ENCODE results near the gene WNT2. TPM values are rescaled to one million over a fixed set of nuclear protein-coding genes. Genes with fewer than 3 reads are reported as not detected.
A peak's percentile ranks its signal among the peaks of the same experiment; 100 is the strongest.

Gene WNT2
- polyA plus RNA-seq, 1 experiment: 24.4 TPM

DNA sequence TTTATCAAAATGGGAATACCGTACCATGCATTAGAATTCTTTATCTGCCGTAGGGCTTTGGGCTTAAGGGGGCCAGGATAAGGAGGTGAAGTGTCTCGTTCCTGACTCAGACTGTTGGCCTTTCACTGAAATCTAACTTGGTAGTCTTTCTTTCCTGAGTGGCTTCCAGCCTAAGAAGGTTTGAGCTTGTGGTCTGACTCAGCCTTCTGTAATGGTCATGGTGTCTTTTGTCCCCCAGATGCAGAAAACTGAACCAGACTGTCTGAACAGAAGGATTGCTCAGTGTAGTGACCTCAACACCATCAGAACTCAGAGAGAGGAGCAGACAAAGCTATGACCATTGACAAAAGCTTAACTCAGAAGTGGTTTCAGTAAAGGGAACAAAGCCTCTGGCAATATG, 39.5 kb downstream of the WNT2 start:
- TF ChIP-seq, protein P1, sequence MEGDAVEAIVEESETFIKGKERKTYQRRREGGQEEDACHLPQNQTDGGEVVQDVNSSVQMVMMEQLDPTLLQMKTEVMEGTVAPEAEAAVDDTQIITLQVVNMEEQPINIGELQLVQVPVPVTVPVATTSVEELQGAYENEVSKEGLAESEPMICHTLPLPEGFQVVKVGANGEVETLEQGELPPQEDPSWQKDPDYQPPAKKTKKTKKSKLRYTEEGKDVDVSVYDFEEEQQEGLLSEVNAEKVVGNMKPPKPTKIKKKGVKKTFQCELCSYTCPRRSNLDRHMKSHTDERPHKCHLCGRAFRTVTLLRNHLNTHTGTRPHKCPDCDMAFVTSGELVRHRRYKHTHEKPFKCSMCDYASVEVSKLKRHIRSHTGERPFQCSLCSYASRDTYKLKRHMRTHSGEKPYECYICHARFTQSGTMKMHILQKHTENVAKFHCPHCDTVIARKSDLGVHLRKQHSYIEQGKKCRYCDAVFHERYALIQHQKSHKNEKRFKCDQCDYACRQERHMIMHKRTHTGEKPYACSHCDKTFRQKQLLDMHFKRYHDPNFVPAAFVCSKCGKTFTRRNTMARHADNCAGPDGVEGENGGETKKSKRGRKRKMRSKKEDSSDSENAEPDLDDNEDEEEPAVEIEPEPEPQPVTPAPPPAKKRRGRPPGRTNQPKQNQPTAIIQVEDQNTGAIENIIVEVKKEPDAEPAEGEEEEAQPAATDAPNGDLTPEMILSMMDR (IDR thresholded peaks at IDR 0.05; ENCODE audit: low read depth, low read length): no peak
- H3K27ac ChIP-seq (ENCODE audit: low read depth, low read length): peak overlapping the region; percentile 43
- H3K27me3 ChIP-seq (ENCODE audit: control insufficient read depth, insufficient read depth, low read length): no peaks in the 10 kb centered on the region
- no peaks in the 10 kb centered on the region; the same call in 1 of the 2 replicates for H3K9me3 ChIP-seq (ENCODE audit: control insufficient read depth, insufficient read depth, low read length)
- ChIA-PET POLR2A (interaction anchor here (1.1 kb wide), 1 partner anchor 12 kb away, joined by 3 read pairs; no protein-coding TSS in a partner anchor), CTCF (interaction anchor here (1.0 kb wide), 1 partner anchor 102 kb away, joined by 3 read pairs; no protein-coding TSS in a partner anchor)
- H3K4me3 ChIP-seq (ENCODE audit: low read depth, low read length): no peak overlapping the region
- peak; percentile 43 for DNase-seq (ENCODE audit: low read depth, low spot score)

DNA sequence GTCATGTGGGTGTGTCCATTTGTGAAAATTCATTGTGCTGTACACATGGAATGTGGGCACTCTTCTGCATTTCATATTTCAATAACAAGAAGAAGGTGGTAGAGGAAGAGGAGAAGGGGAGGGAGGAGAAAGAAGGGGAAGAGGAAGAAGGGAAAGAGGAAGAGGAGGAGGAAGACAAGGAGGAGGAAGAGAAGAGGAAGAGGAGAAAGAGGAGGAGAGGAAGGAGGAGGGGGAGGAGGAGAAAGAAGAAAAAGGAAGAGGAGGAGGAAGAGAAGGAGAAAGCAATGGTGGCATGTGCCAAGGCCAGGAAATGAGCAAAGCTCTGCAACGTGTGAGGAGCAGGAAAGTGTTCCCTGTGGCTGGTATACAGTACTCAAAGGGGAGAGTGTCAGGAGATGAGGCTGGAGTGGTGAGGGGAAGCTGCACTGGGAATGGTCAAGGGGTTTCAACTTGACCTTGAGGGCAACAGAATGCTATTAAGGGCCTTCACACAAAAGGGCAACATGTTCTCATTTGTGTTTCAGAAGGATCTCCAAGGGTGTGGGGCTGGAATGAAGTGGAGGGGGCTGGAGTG, 40.5 kb downstream of the WNT2 start:
- CTCF ChIA-PET: no interaction called here
- no peaks in the 10 kb centered on the region for H3K27me3 ChIP-seq (ENCODE audit: control insufficient read depth, insufficient read depth, low read length)
- TF ChIP-seq, protein P1 (IDR thresholded peaks at IDR 0.05; ENCODE audit: low read depth, low read length): no peak
- H3K27ac ChIP-seq (ENCODE audit: low read depth, low read length): no peak overlapping the region
- POLR2A ChIA-PET: no interaction called here
- no peaks in the 10 kb centered on the region; the same call in 1 of the 2 replicates for H3K9me3 ChIP-seq (ENCODE audit: control insufficient read depth, insufficient read depth, low read length)
- DNase-seq (ENCODE audit: low read depth, low spot score): no peak
- H3K4me3 ChIP-seq (ENCODE audit: low read depth, low read length): no peak overlapping the region

DNA sequence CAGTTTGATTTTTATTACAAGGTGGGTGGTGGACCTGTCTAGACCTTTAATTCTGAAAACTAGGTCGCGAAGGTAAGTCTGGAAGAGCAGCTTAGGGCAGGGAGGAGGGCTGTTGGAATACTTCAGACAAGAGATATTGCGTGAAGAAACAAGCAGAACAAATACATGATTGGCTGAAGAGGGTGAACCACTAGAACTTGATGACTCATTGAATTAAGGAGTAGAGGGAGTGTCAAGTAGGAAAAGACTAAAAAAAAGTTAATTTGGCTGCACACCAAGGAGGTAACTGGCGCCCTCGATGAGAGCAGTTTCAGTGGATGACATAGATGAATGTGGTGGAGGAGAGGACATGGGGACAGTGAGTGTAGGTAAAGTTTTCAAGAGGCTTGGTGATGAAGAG, 41.3 kb downstream of the WNT2 start:
- no peak for DNase-seq (ENCODE audit: low read depth, low spot score)
- no peaks in the 10 kb centered on the region for H3K27me3 ChIP-seq (ENCODE audit: control insufficient read depth, insufficient read depth, low read length)
- H3K9me3 ChIP-seq (ENCODE audit: control insufficient read depth, insufficient read depth, low read length): no peaks in the 10 kb centered on the region; the same call in 1 of the 2 replicates
- POLR2A ChIA-PET: no interaction called here
- no peak overlapping the region for H3K4me3 ChIP-seq (ENCODE audit: low read depth, low read length)
- TF ChIP-seq, protein P1 (IDR thresholded peaks at IDR 0.05; ENCODE audit: low read depth, low read length): no peak
- no peak overlapping the region for H3K27ac ChIP-seq (ENCODE audit: low read depth, low read length)
- CTCF ChIA-PET: no interaction called here

DNA sequence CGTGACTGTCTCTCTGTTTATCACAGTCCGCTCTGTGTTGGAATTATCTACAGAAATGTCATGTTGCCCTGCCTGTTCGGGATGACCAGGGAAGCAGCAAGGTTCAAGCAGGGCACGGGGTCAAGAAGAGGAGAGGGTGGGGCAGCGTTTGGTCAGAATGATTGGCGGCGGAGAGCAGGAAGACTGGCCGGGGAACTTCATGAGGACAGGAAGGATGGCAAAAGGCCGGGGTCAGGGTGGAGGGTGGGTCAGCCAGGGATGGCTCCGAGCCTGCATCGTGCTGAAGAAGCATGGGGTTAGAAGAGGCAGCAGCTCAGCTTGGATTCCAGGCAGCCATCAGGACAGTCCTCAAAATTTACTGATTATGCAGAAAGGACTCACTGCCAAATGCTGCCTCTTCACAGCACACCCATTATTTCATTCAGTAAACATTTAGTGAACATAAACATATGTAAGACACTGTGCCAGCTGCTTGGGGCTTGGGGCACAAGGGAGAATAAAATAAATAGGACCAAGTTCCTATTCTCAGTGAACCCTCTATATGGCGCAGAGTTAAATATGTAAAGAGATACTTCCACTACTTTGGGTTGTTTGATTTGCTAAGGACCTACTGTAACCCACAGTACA, 42.8 kb downstream of the WNT2 start:
- POLR2A ChIA-PET: no interaction called here
- H3K27me3 ChIP-seq (ENCODE audit: control insufficient read depth, insufficient read depth, low read length): no peaks in the 10 kb centered on the region
- DNase-seq (ENCODE audit: low read depth, low spot score): no peak
- TF ChIP-seq, protein P1 (IDR thresholded peaks at IDR 0.05; ENCODE audit: low read depth, low read length): no peak
- no peaks in the 10 kb centered on the region; the same call in 1 of the 2 replicates for H3K9me3 ChIP-seq (ENCODE audit: control insufficient read depth, insufficient read depth, low read length)
- CTCF ChIA-PET: interaction anchor here (1.0 kb wide), 1 partner anchor 67 kb away, joined by 6 read pairs; no protein-coding TSS in a partner anchor
- no peak overlapping the region for H3K4me3 ChIP-seq (ENCODE audit: low read depth, low read length)
- H3K27ac ChIP-seq (ENCODE audit: low read depth, low read length): no peak overlapping the region

DNA sequence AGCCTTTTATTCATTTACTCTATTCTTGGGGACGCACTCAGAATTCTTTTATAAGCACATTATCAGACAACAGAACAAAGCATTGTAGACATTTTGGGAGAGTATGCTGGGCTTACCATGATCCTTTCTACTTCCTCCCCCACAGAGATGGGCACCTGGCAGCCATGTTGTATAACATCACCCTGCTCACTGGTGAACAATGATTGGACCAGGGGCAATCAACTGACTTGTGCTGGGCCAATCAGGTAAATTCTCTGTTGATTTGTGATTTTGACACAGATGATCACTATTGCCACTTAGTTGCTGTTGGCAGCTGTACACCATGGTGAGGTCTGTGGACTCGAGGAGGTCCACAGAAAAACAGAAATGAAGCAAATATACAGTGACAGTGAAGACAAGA, 43.7 kb downstream of the WNT2 start:
- no peaks in the 10 kb centered on the region for H3K27me3 ChIP-seq (ENCODE audit: control insufficient read depth, insufficient read depth, low read length)
- POLR2A ChIA-PET: no interaction called here
- H3K4me3 ChIP-seq (ENCODE audit: low read depth, low read length): no peak overlapping the region
- TF ChIP-seq, protein P1 (IDR thresholded peaks at IDR 0.05; ENCODE audit: low read depth, low read length): no peak
- no peaks in the 10 kb centered on the region; the same call in 1 of the 2 replicates for H3K9me3 ChIP-seq (ENCODE audit: control insufficient read depth, insufficient read depth, low read length)
- CTCF ChIA-PET: interaction anchor here (0.6 kb wide), 1 partner anchor 539 kb away, joined by 6 read pairs; no protein-coding TSS in a partner anchor
- DNase-seq (ENCODE audit: low read depth, low spot score): no peak
- no peak overlapping the region for H3K27ac ChIP-seq (ENCODE audit: low read depth, low read length)
